ENCODE data around the gene MAN2A1.

GRCh38 chr5:109713453-109713852 is 23.7 kb downstream of the MAN2A1 start:
- TF ChIP-seq POLR2AphosphoS5 (IDR thresholded peaks at IDR 0.05; ENCODE audit: borderline replicate concordance, low read depth, low read length) (no peak), EZH2 (IDR thresholded peaks at IDR 0.05) (no peak), FOXP2 (optimal IDR thresholded peaks at IDR 0.05; ENCODE audit: control extremely low read depth, extremely low read length, insufficient read depth) (no peak)

Measured in SK-N-MC (cell line).